BE2C (cell line): ENCODE data around the gene YPEL2.
"Not testable (repeated sequence)": the region's sequence is repeated elsewhere in the genome, so short reads cannot be mapped to it uniquely, and the experiment has no call there.

Experiments
- DNase-seq: peaks from one replicate; pipeline ENCODE4 v3.0.0-alpha.2; 2020
- H3K27me3 ChIP-seq: fragments of 250-450 bp; sonication (Bioruptor Pico); 2 replicates; pipeline ENCODE4 v1.5.1; 2020; ENCODE audit warnings: mild to moderate bottlenecking
- H3K36me3 ChIP-seq: fragments of 250-450 bp; sonication (Bioruptor Pico); 2 replicates; pipeline ENCODE4 v1.5.1; 2020; ENCODE audit warnings: mild to moderate bottlenecking
- H3K4me1 ChIP-seq: fragments of 250-450 bp; sonication (Bioruptor Pico); 2 replicates; pipeline ENCODE4 v1.5.1; 2020
- H3K4me3 ChIP-seq: 2 replicates; pipeline ENCODE4 v1.5.1; 2011; ENCODE audit warnings: low read depth, low read length
- H3K9me3 ChIP-seq: fragments of 250-450 bp; sonication (Bioruptor Pico); 2 replicates; pipeline ENCODE4 v1.5.1; 2020
- CTCF ChIP-seq: IDR thresholded peaks from 2 replicates; pipeline ENCODE4 v1.5.1; 2012; ENCODE audit warnings: mild to moderate bottlenecking, low read depth, low read length

YPEL2 gene

GRCh38 chr17:59402760-59403159 lies 71.3 kb downstream of the YPEL2 start:
- Histone ChIP-seq H3K4me1 (peaks cover 44% of the 10 kb centered on the region), H3K9me3 (no peaks in the 10 kb centered on the region), H3K36me3 (no peaks in the 10 kb centered on the region), H3K27me3 (no peaks in the 10 kb centered on the region), H3K4me3 (no peak overlapping the region)
- no peak for TF ChIP-seq CTCF
- no peak for DNase-seq

GRCh38 chr17:59404471-59404870 lies 73.0 kb downstream of the YPEL2 start:
- no peaks in the 10 kb centered on the region for H3K36me3 ChIP-seq
- H3K9me3 ChIP-seq, result no peaks in the 10 kb centered on the region
- H3K27me3 ChIP-seq, result no peaks in the 10 kb centered on the region
- H3K4me1 ChIP-seq, result peaks cover 46% of the 10 kb centered on the region
- DNase-seq, result no peak
- TF ChIP-seq CTCF, result no peak
- no peak overlapping the region for H3K4me3 ChIP-seq

GRCh38 chr17:59405944-59406705 lies 74.7 kb downstream of the YPEL2 start:
- H3K9me3 ChIP-seq, result no peaks in the 10 kb centered on the region
- no peaks in the 10 kb centered on the region for H3K36me3 ChIP-seq
- H3K27me3 ChIP-seq, result no peaks in the 10 kb centered on the region
- no peak for DNase-seq
- TF ChIP-seq CTCF, result no peak
- H3K4me3 ChIP-seq, result peak overlapping the region; percentile 23
- peaks cover 31% of the 10 kb centered on the region for H3K4me1 ChIP-seq

GRCh38 chr17:59406808-59407381 lies 75.4 kb downstream of the YPEL2 start:
- peak; percentile 71 for DNase-seq
- H3K9me3 ChIP-seq, result no peaks in the 10 kb centered on the region
- H3K27me3 ChIP-seq, result no peaks in the 10 kb centered on the region
- no peaks in the 10 kb centered on the region for H3K36me3 ChIP-seq
- peaks cover 28% of the 10 kb centered on the region for H3K4me1 ChIP-seq
- peak overlapping the region; percentile 23 for H3K4me3 ChIP-seq
- TF ChIP-seq CTCF, result no peak

- H3K4me1 ChIP-seq, result peaks cover 15% of the 10 kb centered on the region
- no peaks in the 10 kb centered on the region for H3K36me3 ChIP-seq
- H3K4me3 ChIP-seq, result no peak overlapping the region
- no peaks in the 10 kb centered on the region for H3K27me3 ChIP-seq
- no peak for DNase-seq
- TF ChIP-seq CTCF, result no peak
- H3K9me3 ChIP-seq, result no peaks in the 10 kb centered on the region
Observed at GRCh38 chr17:59409336-59410048, 78.0 kb downstream of the YPEL2 start.

- H3K4me3 ChIP-seq, result no peak overlapping the region
- TF ChIP-seq CTCF, result no peak
- DNase-seq, result no peak
- H3K4me1 ChIP-seq, result peaks cover 15% of the 10 kb centered on the region
- H3K9me3 ChIP-seq, result no peaks in the 10 kb centered on the region
- no peaks in the 10 kb centered on the region for H3K36me3 ChIP-seq
- H3K27me3 ChIP-seq, result no peaks in the 10 kb centered on the region
Observed at GRCh38 chr17:59410049-59410437, 78.6 kb downstream of the YPEL2 start.

GRCh38 chr17:59412431-59412830 lies 81.0 kb downstream of the YPEL2 start:
- not testable (repeated sequence) for H3K9me3 ChIP-seq, H3K27me3 ChIP-seq, H3K4me3 ChIP-seq, H3K36me3 ChIP-seq, DNase-seq, H3K4me1 ChIP-seq
